ENCODE measurements around the gene CNOT6.

CNOT6 gene

GRCh38 chr5:180625791-180626660 is 131.8 kb downstream of the CNOT6 start:
- TF ChIP-seq CTCF (IDR thresholded peaks at IDR 0.05; ENCODE audit: low read depth, low read length) = no peak
- DNase-seq (ENCODE audit: extremely low read depth, low read depth) = no peak

- DNase-seq (ENCODE audit: extremely low read depth, low read depth) = no peak
- TF ChIP-seq CTCF (IDR thresholded peaks at IDR 0.05; ENCODE audit: low read depth, low read length) = no peak
Observed at GRCh38 chr5:180626661-180627385, 132.6 kb downstream of the CNOT6 start.

DNA sequence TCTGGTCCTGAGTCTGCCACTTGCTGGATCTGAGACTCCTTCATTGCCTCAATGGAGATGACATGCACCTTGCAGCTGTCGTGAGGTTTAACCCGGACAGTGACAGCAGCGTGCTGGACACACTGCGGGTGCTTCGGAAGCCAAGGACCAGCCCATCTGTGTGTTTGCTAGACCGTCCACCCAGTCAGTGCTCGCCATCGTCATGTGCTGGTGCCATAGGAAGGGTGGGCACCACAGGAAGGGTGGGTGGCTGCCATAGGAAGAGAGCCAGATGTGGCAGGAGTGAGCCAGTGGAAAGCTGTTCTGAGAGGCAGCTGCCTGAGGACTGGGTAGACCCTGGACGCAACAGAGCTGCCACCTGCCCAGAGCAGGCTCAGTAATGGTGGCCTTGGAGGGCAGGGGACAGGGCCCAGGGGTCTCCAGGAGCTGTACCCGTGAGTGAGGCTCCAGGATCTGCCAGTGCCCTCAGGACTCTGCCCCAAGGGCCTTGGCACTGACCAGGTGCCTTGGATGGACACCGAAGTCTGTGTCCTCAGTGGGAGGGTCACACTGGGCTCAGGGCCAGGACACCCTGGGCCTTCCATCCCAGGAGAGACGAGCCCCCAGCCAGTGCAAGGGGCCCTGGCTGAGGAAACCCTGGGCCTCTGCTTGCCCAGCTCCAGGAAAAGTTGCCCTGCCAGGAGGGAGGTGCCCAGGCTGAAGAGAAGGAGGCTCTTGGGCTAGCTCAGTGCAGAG is 133.4 kb downstream of the CNOT6 start:
- TF ChIP-seq CTCF (IDR thresholded peaks at IDR 0.05; ENCODE audit: low read depth, low read length) = no peak
- DNase-seq (ENCODE audit: extremely low read depth, low read depth) = no peak
